ENCODE results near the gene TCEANC2.
"Not testable (repeated sequence)": the region's sequence is repeated elsewhere in the genome, so short reads cannot be mapped to it uniquely, and the experiment has no call there.

The TCEANC2 gene

DNA sequence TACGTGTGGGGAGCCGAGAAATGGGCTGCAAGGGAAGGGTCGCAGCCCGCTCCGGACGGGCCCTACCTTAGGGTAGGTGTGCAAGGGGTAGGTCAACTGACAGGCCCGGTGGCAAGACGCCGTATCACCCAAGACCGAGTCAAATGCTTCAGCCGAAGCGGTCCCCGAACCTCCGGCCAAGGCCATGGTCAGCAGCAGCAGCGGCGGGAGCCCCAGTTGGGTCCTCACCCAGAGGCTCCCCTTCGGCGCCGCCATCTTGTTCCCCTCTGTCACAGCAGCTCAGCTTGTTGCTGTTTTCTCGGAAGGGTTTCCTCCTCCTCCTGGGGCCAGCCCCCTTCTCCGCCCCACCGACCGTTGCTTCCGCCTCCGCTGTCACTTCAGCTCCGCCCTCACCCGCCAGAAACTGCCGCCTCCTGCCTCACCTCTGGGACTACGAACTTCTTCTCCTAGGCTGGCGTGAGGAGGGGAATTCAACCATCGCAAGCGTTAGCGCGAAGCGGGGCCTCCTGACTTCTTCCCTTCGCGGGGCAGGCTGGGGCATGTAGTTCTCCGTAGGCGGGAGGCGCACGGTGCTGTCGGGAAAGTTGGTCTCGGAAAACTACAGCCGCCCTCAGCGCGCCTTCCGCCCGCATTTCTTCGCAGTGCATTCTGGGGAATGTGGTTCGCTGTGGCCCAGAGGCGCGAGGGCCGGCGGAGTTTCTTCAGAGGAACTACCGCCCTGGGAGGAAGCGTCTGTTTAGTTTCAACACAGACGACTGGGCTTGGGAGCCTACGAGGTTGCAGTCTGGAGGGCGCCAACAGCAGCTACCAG lies at the start of gene TCEANC2, which contains the start of gene TMEM59:
TCEANC2 (plus strand) TSS at position 675 of the 811 bp plus-strand sequence. CDS start 815 bp downstream, outside the sequence.
TMEM59 (minus strand) TSS at position 271 of the 811 bp plus-strand sequence; CDS start at position 255, 16 bp downstream.
- DNase-seq (ENCODE audit: low spot score) = peak; percentile 99

DNA sequence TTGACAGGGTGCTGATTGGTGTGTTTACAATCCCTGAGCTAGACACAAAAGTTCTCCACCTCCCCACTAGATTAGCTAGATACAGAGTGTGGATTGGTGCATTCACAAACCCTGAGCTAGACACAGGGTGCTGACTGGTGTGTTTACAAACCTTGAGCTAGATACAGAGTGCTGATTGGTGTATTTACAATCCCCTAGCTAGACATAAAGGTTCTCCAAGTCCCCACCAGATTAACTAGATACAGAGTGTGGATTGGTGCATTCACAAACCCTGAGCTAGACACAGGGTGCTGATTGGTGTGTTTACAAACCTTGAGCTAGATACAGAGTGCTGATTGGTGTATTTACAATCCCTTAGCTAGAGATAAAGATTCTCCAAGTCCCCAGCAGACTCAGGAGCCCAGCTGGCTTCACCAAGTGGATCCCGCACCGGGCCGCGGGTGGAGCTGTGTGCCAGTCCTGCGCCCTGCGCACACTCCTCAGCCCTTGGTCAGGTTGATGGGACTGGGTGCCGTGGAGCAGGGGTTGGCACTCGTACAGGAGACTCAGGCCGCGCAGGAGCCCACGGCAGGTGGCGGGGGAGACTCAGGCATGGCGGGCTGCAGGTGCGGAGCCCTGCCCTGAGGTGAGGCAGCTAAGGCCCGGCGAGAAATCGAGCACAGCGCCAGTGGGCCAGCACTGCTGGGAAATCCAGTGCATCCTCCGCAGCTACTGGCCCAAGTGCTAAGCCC lies 49.5 kb upstream of the TCEANC2 start:
- not testable (repeated sequence) for DNase-seq (ENCODE audit: low spot score)

DNA sequence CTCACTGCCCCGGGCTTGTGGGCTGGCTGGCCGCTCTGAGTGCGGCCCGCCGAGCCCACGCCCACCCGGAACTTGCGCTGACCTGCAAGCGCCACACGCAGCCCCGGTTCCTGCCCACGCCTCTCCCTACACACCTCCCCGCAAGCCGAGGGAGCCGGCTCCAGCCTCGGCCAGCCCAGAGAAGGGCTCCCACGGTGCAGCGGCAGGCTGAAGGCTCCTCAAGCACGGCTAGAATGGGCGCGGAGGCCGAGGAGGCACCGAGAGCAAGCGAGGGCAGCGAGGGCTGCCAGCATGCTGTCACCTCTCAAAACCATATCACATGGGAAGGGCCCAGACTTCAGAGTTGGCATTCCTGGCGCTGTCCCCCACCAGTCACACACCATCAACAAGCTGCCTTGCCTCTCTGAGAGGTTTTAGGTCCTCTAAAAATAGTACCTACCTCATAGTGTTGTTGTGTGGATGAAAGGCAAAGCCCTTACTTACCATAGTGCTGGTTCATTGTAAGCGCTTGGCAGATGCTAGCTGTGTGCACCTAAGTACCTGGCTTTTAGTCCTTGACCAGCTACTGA lies 48.8 kb upstream of the TCEANC2 start:
- DNase-seq (ENCODE audit: low spot score) = no peak

DNA sequence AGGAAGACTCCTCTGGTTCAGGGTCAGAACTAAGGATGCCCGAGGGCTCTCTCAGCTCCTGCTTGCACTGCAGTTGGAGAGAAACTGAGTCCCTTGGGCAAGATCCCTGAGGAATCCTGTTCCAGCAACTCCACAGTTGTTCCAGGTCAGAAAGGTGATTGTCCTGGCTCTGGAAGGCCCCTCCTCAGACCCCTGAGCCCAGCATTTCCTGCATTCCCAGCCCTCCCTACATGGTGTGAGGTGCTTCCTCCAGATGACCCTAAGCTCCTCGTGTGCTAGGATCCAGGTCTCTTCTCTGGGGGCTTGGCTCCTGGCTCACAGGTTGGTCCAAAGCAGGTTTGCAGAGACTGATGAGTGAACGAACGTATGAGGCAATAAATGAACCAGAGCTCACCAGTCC lies 46.9 kb upstream of the TCEANC2 start:
- DNase-seq (ENCODE audit: low spot score) = no peak

DNA sequence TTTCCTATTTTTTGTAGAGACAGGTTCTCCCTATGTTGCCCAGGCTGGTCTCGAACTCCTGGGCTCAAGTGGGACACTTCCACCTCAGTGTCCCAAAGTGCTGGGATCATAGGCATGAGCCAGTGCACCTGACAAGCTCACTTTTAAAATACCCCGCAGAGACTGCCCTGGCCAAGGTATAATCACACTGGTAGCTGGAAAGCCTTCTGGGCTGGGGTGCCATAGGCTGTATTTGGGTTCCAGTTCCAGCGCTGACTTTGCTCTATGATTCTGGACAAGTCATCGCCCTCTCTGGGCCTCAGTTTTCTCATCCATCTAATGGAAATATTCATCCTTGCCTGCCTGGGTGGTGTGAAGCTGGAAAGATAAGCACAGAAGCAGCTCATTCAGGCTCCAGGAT lies 45.8 kb upstream of the TCEANC2 start:
- DNase-seq (ENCODE audit: low spot score) = no peak

DNA sequence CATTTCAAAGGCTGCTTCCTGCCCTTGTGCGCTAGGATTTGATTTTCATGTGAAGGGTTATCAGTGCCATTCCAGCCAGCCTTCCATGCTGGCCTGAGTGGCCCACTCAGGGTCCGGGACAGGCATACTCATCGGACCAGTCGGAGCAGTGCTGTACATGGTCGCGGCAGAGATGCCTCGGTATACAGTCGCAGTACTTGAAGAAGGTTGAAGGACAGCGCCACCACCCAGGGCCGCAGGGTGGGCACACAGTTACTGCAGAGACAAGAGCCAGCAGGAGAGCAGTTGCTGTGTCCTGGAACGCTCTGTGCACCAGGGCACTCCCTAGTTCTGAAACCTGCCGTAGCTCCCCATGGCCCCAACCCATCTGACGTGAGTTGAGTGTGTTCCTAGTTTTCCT lies 44.5 kb upstream of the TCEANC2 start:
- DNase-seq (ENCODE audit: low spot score) = no peak

DNA sequence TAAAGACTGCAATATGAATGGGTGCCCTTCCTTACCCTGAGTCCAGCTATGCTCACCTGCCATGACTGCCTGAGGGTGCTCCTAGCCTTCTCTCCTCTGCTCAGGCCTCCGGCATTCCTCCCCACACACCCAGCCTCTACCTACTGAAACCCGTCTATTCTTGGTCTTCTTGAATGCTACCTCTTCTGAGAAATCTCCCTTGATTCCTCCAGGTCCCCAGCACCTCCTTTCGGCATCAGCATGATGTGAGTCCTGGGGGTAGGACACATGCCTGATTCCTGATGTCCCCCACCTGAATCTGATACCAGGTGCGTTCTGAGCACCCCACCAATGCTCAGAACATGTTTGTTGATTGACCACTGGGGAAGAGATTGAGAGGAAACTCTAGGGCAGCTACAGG lies 44.0 kb upstream of the TCEANC2 start:
- DNase-seq (ENCODE audit: low spot score) = no peak

DNA sequence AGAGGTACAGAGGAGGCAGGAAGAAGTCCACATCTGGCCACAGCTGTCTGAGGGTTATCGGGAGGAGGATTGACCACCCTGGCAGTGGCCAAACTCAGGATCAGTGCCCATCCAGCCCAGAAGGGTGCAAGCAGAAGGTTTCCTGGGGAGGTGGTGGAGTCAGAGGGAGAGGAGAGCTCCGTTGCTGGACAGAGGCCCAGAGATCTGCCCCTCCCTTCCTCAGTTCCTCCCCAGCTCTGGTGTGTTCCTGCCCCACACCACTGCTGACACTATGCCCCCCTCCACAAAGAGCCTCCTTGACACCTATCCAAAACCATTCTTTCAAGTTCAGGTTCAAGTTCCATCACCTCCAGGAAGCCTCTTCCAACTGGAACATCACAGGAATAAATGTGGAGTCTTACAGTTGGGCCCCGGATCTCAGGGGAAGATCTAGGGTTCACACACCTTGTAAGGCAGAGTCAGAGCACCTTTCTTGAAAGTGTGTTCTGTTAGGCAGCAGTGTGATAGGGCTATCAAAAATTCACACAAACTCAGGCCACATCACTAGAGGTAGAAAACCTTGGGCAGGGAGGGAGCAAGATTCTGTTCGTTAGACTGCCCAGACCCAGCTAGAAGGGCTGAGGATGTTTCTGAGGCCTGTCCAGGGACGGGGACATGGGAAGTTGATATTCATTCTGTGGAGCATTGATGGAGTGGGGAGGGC lies 42.8 kb upstream of the TCEANC2 start:
- no peak for DNase-seq (ENCODE audit: low spot score)

DNA sequence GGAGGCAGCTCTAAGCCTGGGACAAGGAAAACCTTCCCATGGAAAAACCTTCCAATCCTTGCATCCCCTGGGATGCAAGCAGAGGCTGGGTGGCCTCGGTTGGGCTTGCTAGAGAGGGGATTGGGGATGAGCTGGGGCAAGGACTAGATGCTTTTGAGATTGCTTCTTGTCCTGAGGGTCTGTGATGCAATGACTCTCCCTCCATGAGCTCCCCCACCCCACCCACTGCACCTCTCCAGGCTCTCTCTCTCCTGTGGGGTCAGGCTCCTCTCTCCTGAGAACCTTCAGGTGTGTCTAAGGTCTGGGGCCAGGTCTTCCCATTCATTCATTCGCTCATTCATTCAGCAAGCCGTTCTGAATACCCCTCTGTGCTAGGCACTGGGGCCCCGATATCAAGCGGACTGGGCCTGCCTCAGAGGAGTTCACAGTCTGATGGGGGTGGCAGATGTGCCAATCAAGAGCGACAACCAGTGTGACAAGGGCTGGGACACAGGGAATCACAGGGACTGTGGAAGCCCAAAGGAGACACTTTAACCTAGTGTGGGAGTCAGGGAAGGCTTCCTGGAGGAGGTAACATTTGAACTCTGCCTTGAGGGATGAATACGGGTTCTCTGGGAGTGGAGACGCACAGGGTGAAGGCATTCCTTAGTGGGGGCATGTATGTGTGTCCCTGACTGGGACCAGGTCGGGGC lies 41.9 kb upstream of the TCEANC2 start:
- DNase-seq (ENCODE audit: low spot score) = no peak

DNA sequence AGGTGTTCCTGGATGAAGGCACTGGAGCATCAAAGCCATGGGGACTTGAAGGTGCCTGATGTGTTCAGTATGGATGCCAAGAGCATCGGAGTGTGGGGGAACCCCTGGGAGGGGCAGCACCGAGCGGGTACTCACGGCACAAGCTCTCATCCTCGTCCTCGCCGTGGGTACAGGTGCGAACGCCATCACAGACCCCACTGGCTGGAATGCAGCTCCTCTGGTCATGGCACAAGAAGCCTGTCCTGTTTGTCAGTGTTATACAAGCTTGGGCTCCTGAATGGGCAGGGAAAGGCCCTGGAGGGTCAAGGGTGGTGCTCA lies 41.4 kb upstream of the TCEANC2 start:
- no peak for DNase-seq (ENCODE audit: low spot score)

DNA sequence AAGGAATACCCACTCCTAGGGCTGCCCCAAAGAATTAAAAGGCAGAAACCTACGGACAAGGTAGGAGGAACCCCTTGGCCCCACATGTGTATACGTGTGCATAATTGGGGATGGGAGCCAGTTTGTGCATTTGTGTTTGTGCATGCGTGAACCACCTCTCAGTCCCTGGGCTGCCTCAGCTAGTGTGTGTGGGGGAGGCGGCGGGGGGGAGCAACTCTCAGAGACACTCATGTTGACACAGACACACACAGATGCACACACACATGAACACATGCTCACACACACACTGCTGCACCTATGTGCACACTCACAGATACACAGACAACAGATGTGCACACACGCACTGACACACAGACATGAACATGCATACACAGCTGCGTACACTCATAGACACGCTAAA lies 40.5 kb upstream of the TCEANC2 start:
- DNase-seq (ENCODE audit: low spot score) = no peak

DNA sequence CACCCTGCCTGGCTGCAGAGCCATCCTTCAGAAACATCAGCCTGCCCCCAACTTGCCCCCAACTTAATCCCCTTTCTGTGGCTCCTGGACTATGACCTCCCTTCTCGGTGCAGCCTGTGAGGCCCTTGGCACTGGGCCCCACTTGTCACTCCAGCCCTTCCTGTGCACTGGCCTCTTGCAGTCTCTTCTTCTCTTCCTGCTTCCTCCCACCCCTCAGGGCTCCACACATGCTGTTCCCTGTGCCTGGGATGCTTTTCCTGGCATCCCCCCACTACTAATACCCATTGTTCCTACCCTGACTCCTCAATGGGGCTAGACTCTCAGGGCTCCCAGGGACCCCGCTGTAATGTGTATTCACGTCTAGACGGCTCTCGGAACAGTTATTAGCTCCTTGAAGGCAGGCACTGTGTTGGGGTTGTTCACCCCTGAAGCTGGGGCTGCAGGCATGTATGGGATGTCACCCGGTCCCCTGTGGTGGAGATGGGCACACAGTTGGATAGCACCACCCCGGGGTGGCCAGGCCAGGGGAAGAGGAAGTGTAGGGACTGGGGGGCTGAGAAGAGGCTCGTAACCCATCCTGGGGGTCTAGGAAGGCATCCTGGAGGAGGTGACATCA lies 39.9 kb upstream of the TCEANC2 start:
- DNase-seq (ENCODE audit: low spot score) = no peak

DNA sequence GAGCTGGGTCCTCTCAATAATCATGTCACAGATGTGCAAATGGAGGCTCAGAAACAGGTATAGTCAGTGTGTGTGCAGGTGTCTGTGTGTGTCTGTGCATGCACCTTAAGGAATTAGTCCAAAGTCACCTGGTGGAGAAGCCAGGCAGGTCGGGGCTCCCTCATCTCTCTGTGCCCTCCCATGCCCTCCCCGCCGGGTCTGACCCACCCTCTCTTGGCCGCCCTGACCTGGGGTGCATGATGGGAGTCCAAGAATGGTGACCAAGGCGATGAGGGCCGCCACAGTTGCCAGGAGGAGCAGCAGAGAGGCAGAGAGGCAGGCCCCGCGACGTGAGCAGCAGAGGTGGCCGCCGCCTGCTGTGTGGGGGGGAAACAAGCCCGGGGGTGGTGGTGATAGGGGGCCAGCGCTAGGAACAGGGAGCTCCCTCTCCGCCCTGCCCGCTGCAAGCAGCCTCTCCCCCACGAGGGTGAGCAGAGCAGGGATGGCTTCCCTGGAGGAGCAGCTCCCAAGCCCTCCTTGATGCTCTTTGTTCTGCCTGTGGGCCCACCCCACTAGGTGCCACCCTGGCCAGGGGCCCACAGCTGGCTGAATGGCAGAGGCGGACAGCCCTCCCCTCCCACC lies 39.3 kb upstream of the TCEANC2 start:
- no peak for DNase-seq (ENCODE audit: low spot score)

DNA sequence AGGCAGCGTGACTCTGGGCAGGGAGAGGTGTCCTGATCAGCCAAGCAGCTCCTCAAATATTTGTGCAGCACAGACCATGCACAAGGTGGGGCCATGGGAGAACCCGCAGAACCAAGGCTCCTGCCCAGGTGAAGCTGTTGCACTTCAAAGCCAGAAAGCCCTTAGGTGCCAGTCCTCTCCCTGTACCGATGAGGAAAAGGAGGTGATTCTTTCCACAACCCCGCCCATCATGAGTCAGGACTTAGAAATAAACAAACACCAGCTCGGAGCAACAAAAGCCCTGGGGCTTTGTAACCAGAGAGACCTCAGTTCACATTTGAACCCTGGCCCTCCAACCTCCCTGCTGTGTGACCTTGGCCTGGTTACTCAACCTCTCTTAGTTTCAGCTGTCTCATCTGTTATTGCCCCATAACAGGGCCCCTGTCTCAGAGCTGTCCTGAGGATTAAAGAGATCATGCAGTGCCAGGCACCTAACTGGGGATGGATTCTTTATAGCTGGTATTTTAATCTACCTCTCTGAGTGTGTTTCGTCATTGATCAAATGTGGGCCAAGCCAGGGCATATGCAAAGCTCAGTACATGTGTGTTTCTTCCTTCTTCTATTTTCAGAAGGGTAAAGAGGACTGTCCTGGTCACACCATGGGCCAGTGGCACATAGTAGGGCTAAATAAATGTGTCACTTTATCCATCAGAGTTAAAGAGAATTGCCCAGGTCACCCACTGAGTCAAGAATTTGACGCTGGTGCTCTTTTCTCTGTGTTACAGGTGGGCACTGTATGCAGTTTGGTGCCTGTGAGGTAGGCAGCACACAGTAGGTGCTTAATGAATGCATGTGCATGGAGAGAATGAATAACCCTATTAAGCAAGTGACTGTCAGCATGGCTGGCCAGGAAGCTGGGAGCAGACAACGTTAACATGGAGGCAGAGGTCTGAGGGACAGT lies 36.8 kb upstream of the TCEANC2 start:
- DNase-seq (ENCODE audit: low spot score) = no peak

DNA sequence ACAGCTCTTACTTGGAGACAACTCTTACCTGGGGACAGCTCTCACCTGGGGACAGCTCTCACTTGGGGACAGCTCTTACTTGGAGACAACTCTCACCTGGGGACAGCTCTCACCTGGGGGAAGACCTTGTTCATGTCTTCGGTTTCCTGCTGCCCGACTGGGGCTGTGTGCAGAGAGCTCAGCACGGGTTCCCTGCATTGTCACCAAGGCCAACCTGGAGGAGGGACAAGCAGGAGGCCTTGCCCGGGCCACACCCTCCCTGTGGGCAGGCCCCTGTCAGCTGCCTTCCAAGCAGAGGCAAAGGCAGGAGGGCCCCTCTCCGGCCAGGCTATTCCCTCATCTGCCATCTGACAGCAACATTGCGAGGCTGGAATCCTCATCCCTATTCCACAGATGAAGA lies 35.4 kb upstream of the TCEANC2 start, which contains the start of gene LDLRAD1:
LDLRAD1 (minus strand) TSS at position 208 of the 400 bp plus-strand sequence; CDS start at position 134, 74 bp downstream.
- no peak for DNase-seq (ENCODE audit: low spot score)

DNA sequence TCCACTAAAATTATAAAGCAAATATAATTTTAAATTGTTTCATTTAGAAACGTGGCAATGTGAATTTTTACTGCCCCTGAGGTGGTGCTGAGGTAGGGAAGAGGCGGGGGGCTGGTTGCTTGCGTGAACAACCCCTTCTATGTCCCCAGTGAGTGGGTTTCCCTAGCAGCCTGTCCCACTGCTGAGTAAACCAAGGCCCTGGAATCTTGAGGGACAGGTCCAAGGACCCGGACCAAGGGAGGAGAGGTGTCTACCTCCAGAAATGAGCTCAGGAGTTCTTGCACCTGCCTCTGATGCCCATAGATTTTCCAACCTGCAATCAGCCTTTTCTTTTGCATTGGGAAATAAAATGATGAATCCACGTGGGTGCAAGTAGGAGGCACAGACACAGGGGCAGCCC lies 34.8 kb upstream of the TCEANC2 start:
- no peak for DNase-seq (ENCODE audit: low spot score)

DNA sequence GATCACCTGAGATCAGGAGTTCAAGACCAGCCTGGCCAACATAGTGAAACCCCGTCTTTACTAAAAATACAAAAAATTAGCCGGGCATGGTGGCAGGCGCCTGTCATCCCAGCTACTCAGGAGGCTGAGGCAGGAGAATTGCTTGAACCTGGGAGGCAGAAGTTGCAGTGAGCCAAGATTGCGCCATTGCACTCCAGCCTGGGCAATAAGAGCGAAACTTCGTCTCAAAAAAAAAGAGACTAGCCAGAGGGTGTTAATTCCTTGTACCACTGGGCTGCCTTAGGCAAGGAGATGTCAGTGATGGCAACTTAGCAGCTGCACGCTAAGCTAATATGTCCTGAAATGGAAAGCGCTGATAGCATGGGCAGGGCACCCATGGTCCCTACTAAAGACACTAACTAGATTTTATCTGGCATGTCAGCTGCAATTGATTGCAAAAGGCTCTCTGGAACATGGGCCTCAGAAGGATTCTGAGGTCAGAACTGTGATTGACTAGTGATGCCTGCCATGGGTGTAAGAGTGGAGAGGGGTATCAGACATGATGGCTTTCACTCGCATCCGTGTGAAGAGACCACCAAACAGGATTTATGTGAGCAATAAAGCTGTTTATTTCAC lies 33.7 kb upstream of the TCEANC2 start:
- not testable (repeated sequence) for DNase-seq (ENCODE audit: low spot score)

DNA sequence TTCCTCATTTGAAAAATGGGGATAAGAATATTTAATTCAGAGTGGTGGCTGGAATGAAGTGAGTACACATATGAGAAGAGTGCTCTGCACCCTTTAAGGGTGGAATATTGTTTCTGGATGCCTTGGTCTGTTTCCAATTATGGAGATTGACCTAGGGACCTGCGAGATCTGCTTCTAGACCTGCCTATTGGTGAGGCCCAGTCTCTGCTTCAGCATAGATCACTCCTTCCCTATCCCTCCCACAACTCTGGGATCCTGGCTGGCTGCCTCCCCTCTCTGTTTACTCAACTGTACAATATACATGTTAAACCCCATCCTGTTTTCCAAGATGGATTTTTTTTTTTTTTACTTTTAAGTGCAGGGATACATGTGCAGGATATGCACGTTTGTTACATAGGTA lies 29.1 kb upstream of the TCEANC2 start:
- no peak for DNase-seq (ENCODE audit: low spot score)

DNA sequence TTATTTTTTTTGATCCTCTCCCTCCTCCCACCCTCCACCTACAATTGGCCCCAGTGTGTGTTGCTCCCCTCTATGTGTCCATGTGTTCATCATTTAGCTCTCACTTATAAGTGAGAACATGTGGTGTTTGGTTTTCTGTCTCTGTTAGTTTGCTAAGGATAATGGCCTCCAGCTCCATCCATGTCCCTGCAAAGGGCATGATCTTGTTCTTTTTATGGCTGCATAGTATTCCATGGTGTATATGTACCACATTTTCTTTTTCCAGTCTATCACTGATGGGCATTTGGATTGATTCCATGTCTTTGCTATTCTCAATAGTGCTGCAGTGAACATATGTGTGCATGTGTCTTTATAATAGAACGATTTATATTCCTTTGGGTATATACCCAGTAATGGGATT lies 28.6 kb upstream of the TCEANC2 start:
- not testable (repeated sequence) for DNase-seq (ENCODE audit: low spot score)
